OCI-M2 (cell line): ENCODE results near the gene MSMB.
"Not testable (repeated sequence)": the region's sequence is repeated elsewhere in the genome, so short reads cannot be mapped to it uniquely, and the experiment has no call there.

ENCODE experiments used
- DNase-seq: peaks from one replicate; lab custom pipeline; 2025; ENCODE audit not compliant: unreplicated experiment; lab: John Stamatoyannopoulos, UW

Gene MSMB

GRCh38 chr10:46014683-46015405, 31.2 kb downstream of the MSMB start:
- no peak for DNase-seq

GRCh38 chr10:46014206-46014605, 31.9 kb downstream of the MSMB start:
- no peak for DNase-seq

GRCh38 chr10:46012746-46013145, 33.3 kb downstream of the MSMB start:
- DNase-seq, result no peak

GRCh38 chr10:46006219-46006618, 39.9 kb downstream of the MSMB start:
- no peak for DNase-seq

- DNase-seq, result no peak
Observed at GRCh38 chr10:46005383-46005782, 40.7 kb downstream of the MSMB start.

GRCh38 chr10:46004963-46005362, 41.1 kb downstream of the MSMB start:
- no peak for DNase-seq

GRCh38 chr10:46002916-46003693, 43.0 kb downstream of the MSMB start:
- DNase-seq, result no peak

GRCh38 chr10:46002189-46002687, 43.8 kb downstream of the MSMB start:
- not testable (repeated sequence) for DNase-seq

GRCh38 chr10:46001187-46001756, 44.8 kb downstream of the MSMB start:
- DNase-seq, result peak; percentile 60

GRCh38 chr10:46000538-46000937, 45.5 kb downstream of the MSMB start:
- no peak for DNase-seq

- not testable (repeated sequence) for DNase-seq
Observed at GRCh38 chr10:45999955-46000354, 46.1 kb downstream of the MSMB start.

GRCh38 chr10:45997994-45998763, 47.9 kb downstream of the MSMB start:
- DNase-seq, result no peak

- DNase-seq, result no peak
Observed at GRCh38 chr10:45997557-45997956, 48.5 kb downstream of the MSMB start.

GRCh38 chr10:45985590-45985989, 60.5 kb downstream of the MSMB start:
- DNase-seq, result not testable (repeated sequence)

GRCh38 chr10:45984473-45984872, 61.6 kb downstream of the MSMB start:
- DNase-seq, result not testable (repeated sequence)

- not testable (repeated sequence) for DNase-seq
Observed at GRCh38 chr10:45983538-45984186, 62.4 kb downstream of the MSMB start.
